Keratinocyte (primary cell): ENCODE measurements around the gene F2RL2. TPM values are rescaled to one million over a fixed set of nuclear protein-coding genes. Genes with fewer than 3 reads are reported as not detected.

Source experiments
- DNase-seq: peaks from one replicate; pipeline ENCODE4 v3.0.0-alpha.2; 2011; ENCODE audit warnings: low read depth, missing footprints, low spot score
- FAIRE-seq: peaks from 2 replicates; lab custom pipeline; 2011; peaks lifted over from hg19 to GRCh38; lab: Jason Lieb, UNC
- H2AFZ ChIP-seq: 2 replicates; pipeline ENCODE4 v1.6.0; 2012; ENCODE audit warnings: low read length, control low read depth, inconsistent platforms; ENCODE audit not compliant: control insufficient read depth
- H3K27ac ChIP-seq: 2 replicates; pipeline ENCODE4 v1.5.1; 2011; ENCODE audit warnings: low read length; ENCODE audit not compliant: control insufficient read depth, insufficient read depth
- H3K27me3 ChIP-seq: 3 replicates; pipeline ENCODE4 v1.6.0; 2011; ENCODE audit warnings: low read length; ENCODE audit not compliant: control insufficient read depth, insufficient read depth; ENCODE audit errors: extremely low read depth
- H3K36me3 ChIP-seq, 2 experiments: 2 replicates in 1 of 2; 3 replicates in 1 of 2; pipeline ENCODE4 v1.5.1; 2011; ENCODE audit warnings: low read length in 2 of 2, mild to moderate bottlenecking in 1 of 2; ENCODE audit not compliant: control insufficient read depth in 2 of 2, insufficient read depth in 2 of 2; ENCODE audit errors: extremely low read depth in 1 of 2
- H3K4me1 ChIP-seq: 3 replicates; pipeline ENCODE4 v1.5.1; 2011; ENCODE audit warnings: low read length; ENCODE audit not compliant: control insufficient read depth, insufficient read depth; ENCODE audit errors: extremely low read depth
- H3K4me2 ChIP-seq: 3 replicates; pipeline ENCODE4 v1.6.0; 2011; ENCODE audit warnings: low read depth, low read length; ENCODE audit not compliant: control insufficient read depth, insufficient read depth; ENCODE audit errors: extremely low read depth
- H3K4me3 ChIP-seq, 3 experiments: fragments of 200-600 bp in 1 of 3; sonication (generic) in 1 of 3; 2 replicates in 2 of 3; 3 replicates in 1 of 3; pipeline ENCODE4 v1.5.1; 2011 to 2016; ENCODE audit warnings: low read length in 3 of 3, mild to moderate bottlenecking in 3 of 3, control low read depth in 2 of 3, inconsistent platforms in 1 of 3, low read depth in 1 of 3, mixed read lengths in 1 of 3, mixed run types in 1 of 3, moderate library complexity in 1 of 3; ENCODE audit not compliant: control insufficient read depth in 2 of 3, insufficient read depth in 2 of 3; ENCODE audit errors: extremely low read depth in 1 of 3
- H3K79me2 ChIP-seq: 2 replicates; pipeline ENCODE4 v1.6.0; 2012; ENCODE audit warnings: low read length; ENCODE audit not compliant: control insufficient read depth, insufficient read depth
- H3K9ac ChIP-seq: 3 replicates; pipeline ENCODE4 v1.6.0; 2011; ENCODE audit warnings: low read length; ENCODE audit not compliant: control insufficient read depth, insufficient read depth; ENCODE audit errors: extremely low read depth
- H3K9me1 ChIP-seq: 3 replicates; pipeline ENCODE4 v1.6.0; 2011; ENCODE audit warnings: low read length; ENCODE audit not compliant: control insufficient read depth, insufficient read depth; ENCODE audit errors: extremely low read depth
- H3K9me3 ChIP-seq: 2 replicates; pipeline ENCODE4 v1.5.1; 2012; ENCODE audit warnings: low read depth, low read length; ENCODE audit not compliant: control insufficient read depth
- H4K20me1 ChIP-seq: 3 replicates; pipeline ENCODE4 v1.6.0; 2011; ENCODE audit warnings: low read length; ENCODE audit not compliant: control insufficient read depth, insufficient read depth; ENCODE audit errors: extremely low read depth
- CTCF ChIP-seq, 3 experiments: IDR thresholded peaks in 1 of 3; conservative IDR thresholded peaks in 1 of 3; optimal IDR thresholded peaks in 1 of 3; 2 replicates in 2 of 3; 3 replicates in 1 of 3; pipeline versions ENCODE3 to v1.5.1; 2011; ENCODE audit warnings: low read length in 3 of 3, mild to moderate bottlenecking in 3 of 3, moderate library complexity in 2 of 3, control low read depth in 1 of 3, inconsistent platforms in 1 of 3; ENCODE audit not compliant: insufficient read depth in 2 of 3; ENCODE audit errors: extremely low read depth in 1 of 3
- EZH2 ChIP-seq: IDR thresholded peaks from one replicate; pipeline ENCODE4 v1.6.1; 2012; ENCODE audit warnings: inconsistent platforms, mild to moderate bottlenecking, low read length, moderate library complexity
- dilution Hi-C: fragments of 300-500 bp; cut with MboI; formaldehyde crosslinking; loops from one replicate; pipeline ENCODE4 v1.7.0; 2020; ENCODE audit warnings: low sequenced_read_pairs; ENCODE audit not compliant: extremely low pct_ligation_motif_present
- polyA plus RNA-seq, 5 experiments: library from polyadenylated mRNA; depleted of rRNA in 3 of 5; stranded (reverse) in 3 of 5; stranded (forward) in 1 of 5; unstranded in 1 of 5; fragments of >200 nt; gene quantifications; 1 replicate in 1 of 5; 2 replicates in 3 of 5; 3 replicates in 1 of 5; pipeline versions ENCODE4 v1.2.1 to v1.2.3, GENCODE V29; 2011 to 2012; ENCODE audit warnings: missing spikeins in 2 of 5, low read depth in 1 of 5, low replicate concordance in 1 of 5

F2RL2 gene
- polyA plus RNA-seq, 1 donor (not counting 4 experiments of a cell fraction or from before 2014, with no cell fraction given), result not detected

GRCh38 chr5:76625087-76625815 lies 2.0 kb upstream of the F2RL2 start:
- FAIRE-seq (no peak), DNase-seq (no peak)
- H3K36me3 ChIP-seq, result no peaks in the 10 kb centered on the region
- H3K4me2 ChIP-seq, result no peak overlapping the region
- dilution Hi-C loops, result no loop called here
- H3K9me1 ChIP-seq, result no peaks in the 10 kb centered on the region
- H3K9me3 ChIP-seq, result no peaks in the 10 kb centered on the region
- TF ChIP-seq CTCF (optimal IDR thresholded peaks at IDR 0.05 in 1 of 3, IDR thresholded peaks at IDR 0.05 in 1 of 3, conservative IDR thresholded peaks at IDR 0.05 in 1 of 3; ENCODE audit: extremely low read depth in 1 of 3, insufficient read depth in 2 of 3, low read length in 3 of 3) (no peak), EZH2 (no peak)
- no peaks in the 10 kb centered on the region for H3K79me2 ChIP-seq
- H3K4me1 ChIP-seq, result no peaks in the 10 kb centered on the region
- no peak overlapping the region for H3K9ac ChIP-seq
- H4K20me1 ChIP-seq, result no peaks in the 10 kb centered on the region
- no peak overlapping the region for H3K27ac ChIP-seq
- no peak overlapping the region for H2AFZ ChIP-seq
- no peak overlapping the region for H3K4me3 ChIP-seq
- no peaks in the 10 kb centered on the region for H3K27me3 ChIP-seq

- Histone ChIP-seq H3K9me3 (no peaks in the 10 kb centered on the region), H3K79me2 (no peaks in the 10 kb centered on the region), H3K27ac (no peak overlapping the region), H4K20me1 (no peaks in the 10 kb centered on the region), H3K4me2 (no peak overlapping the region), H3K36me3 (no peaks in the 10 kb centered on the region), H3K9ac (no peak overlapping the region), H3K27me3 (no peaks in the 10 kb centered on the region), H2AFZ (no peak overlapping the region), H3K4me3 (no peak overlapping the region), H3K9me1 (no peaks in the 10 kb centered on the region), H3K4me1 (no peaks in the 10 kb centered on the region)
- FAIRE-seq, result no peak
- DNase-seq, result no peak
- dilution Hi-C loops, result no loop called here
- TF ChIP-seq CTCF (optimal IDR thresholded peaks at IDR 0.05 in 1 of 3, IDR thresholded peaks at IDR 0.05 in 1 of 3, conservative IDR thresholded peaks at IDR 0.05 in 1 of 3; ENCODE audit: extremely low read depth in 1 of 3, insufficient read depth in 2 of 3, low read length in 3 of 3) (no peak), EZH2 (no peak)
Observed at GRCh38 chr5:76622076-76622475, 1.1 kb downstream of the F2RL2 start.
